K562 (cell line): ENCODE data around the gene DPEP2. TPM values are rescaled to one million over a fixed set of nuclear protein-coding genes. Genes with fewer than 3 reads are reported as not detected.

Experiments used
- ATAC-seq: fragments of 200-7000 bp; cut with Tn5 transposase; 3 replicates; pipeline ENCODE4 v1.9.1; 2020; ENCODE audit warnings: moderate library complexity
- BruUV-seq: library from RNA; stranded (reverse); fragments of 400-500 nt; replicated peaks from 2 replicates; lab custom pipeline; 2021; lab: Mats Ljungman, UMichigan
- CTCF ChIA-PET: fragments of 300-600 bp; formaldehyde crosslinking; extraction: SDS; loops from one replicate; lab custom pipeline; 2021; ENCODE audit warnings: low intra/inter-chr PET ratio; lab: Yijun Ruan, JAX
- POLR2A ChIA-PET: fragments of 300-600, 350-650 bp; sonication (Branson Sonifier 250); formaldehyde crosslinking; extraction: SDS; loops from one replicate; lab custom pipeline; 2021; ENCODE audit warnings: antibody characterized with exemption, inconsistent platforms; lab: Yijun Ruan, JAX
- DNase-seq, 4 experiments: peaks; one replicate each; pipeline versions ENCODE4 v3.0.0 to v3.0.0-alpha.2; 2011 to 2018; ENCODE audit warnings: low spot score in 3 of 4, mixed read lengths in 3 of 4; ENCODE audit errors: extremely low read depth in 1 of 4
- FAIRE-seq: peaks from 2 replicates; lab custom pipeline; 2011; peaks lifted over from hg19 to GRCh38; lab: Jason Lieb, UNC
- H2AFZ ChIP-seq: 2 replicates; pipeline ENCODE4 v1.6.0; 2011; ENCODE audit warnings: low read depth, low read length, control low read depth, inconsistent platforms
- H3K27ac ChIP-seq: fragments of 200-600 bp; 3 replicates; pipeline ENCODE4 v1.8.0; 2011; ENCODE audit warnings: low read depth, mild to moderate bottlenecking, control low read depth, inconsistent platforms, low read length, moderate library complexity, mixed read lengths; ENCODE audit errors: extremely low read depth
- H3K27me3 ChIP-seq, 2 experiments: fragments of 300-600 bp in 1 of 2; 2 replicates in 1 of 2; 3 replicates in 1 of 2; pipeline versions ENCODE4 v1.6.0 to v1.8.0; 2011; ENCODE audit warnings: inconsistent platforms in 2 of 2, low read length in 2 of 2, mild to moderate bottlenecking in 1 of 2, mixed read lengths in 1 of 2, moderate library complexity in 1 of 2; ENCODE audit not compliant: control insufficient read depth in 2 of 2, insufficient read depth in 2 of 2
- H3K36me3 ChIP-seq: fragments of 300-600 bp; 3 replicates; pipeline ENCODE4 v1.8.0; 2011; ENCODE audit warnings: mild to moderate bottlenecking, low read length, inconsistent platforms; ENCODE audit not compliant: control insufficient read depth, insufficient read depth
- H3K4me1 ChIP-seq, 2 experiments: fragments of 200-600 bp in 1 of 2; replicated peaks in 1 of 2; 2 replicates in 1 of 2; 3 replicates in 1 of 2; pipeline versions ENCODE4 v1.5.1 to v1.8.0; 2011; ENCODE audit warnings: inconsistent platforms in 2 of 2, low read length in 2 of 2, mild to moderate bottlenecking in 1 of 2, mixed read lengths in 1 of 2, moderate library complexity in 1 of 2; ENCODE audit not compliant: control insufficient read depth in 2 of 2, insufficient read depth in 2 of 2
- H3K4me2 ChIP-seq: 2 replicates; pipeline ENCODE4 v1.6.1; 2011; ENCODE audit warnings: low read length, control low read depth, inconsistent platforms, mixed read lengths; ENCODE audit not compliant: insufficient read depth
- H3K4me3 ChIP-seq: fragments of 200-600 bp; sonication (generic), shearing (Covaris generic); 2 replicates; pipeline ENCODE4 v1.5.1; 2016; ENCODE audit warnings: control low read depth, inconsistent platforms
- H3K79me2 ChIP-seq: fragments of 200-600 bp; 3 replicates; pipeline ENCODE4 v1.8.0; 2011; ENCODE audit warnings: low read length, inconsistent platforms; ENCODE audit not compliant: control insufficient read depth, insufficient read depth
- H3K9ac ChIP-seq, 2 experiments: 2 replicates each; pipeline versions ENCODE4 v1.6.0 to v1.6.1; 2011; ENCODE audit warnings: low read depth in 2 of 2, low read length in 2 of 2, control low read depth in 1 of 2, inconsistent platforms in 1 of 2, mild to moderate bottlenecking in 1 of 2, mixed read lengths in 1 of 2; ENCODE audit not compliant: insufficient read depth in 1 of 2
- H3K9me1 ChIP-seq: one replicate; pipeline ENCODE4 v1.6.0; 2011; ENCODE audit warnings: inconsistent platforms, mild to moderate bottlenecking, low read length, moderate library complexity; ENCODE audit not compliant: control insufficient read depth, insufficient read depth
- H3K9me3 ChIP-seq: replicated peaks from 2 replicates; pipeline ENCODE4 v1.5.1; 2011; ENCODE audit warnings: low read depth, low read length, inconsistent platforms; ENCODE audit not compliant: control insufficient read depth, insufficient read depth
- H4K20me1 ChIP-seq: replicated peaks from 2 replicates; pipeline ENCODE4 v1.6.1; 2011; ENCODE audit warnings: low read length, inconsistent platforms, mixed read lengths; ENCODE audit not compliant: control insufficient read depth, insufficient read depth
- ETS1 ChIP-seq: conservative IDR thresholded peaks from 2 replicates; pipeline ENCODE4 v1.6.1; 2011; ENCODE audit warnings: low read depth, mild to moderate bottlenecking, low read length; ENCODE audit not compliant: control insufficient read depth
- ETS2 ChIP-seq: IDR thresholded peaks from 2 replicates; pipeline ENCODE4 v1.6.1; 2016; ENCODE audit warnings: borderline replicate concordance, missing genetic modification characterization, mild to moderate bottlenecking, moderate library complexity, missing compliant biosample characterization; ENCODE audit not compliant: poor library complexity, severe bottlenecking
- ETV1 ChIP-seq: fragments of 450-650 bp; conservative IDR thresholded peaks from 2 replicates; pipeline ENCODE4 v1.6.1; 2016; ENCODE audit warnings: missing genetic modification characterization, control low read depth, low read depth, missing compliant biosample characterization
- KDM5B ChIP-seq: fragments of 200-600 bp; sonication (generic); IDR thresholded peaks from 2 replicates; pipeline ENCODE4 v1.6.1; 2012; ENCODE audit warnings: low read depth, mild to moderate bottlenecking, moderate library complexity, low read length, control low read depth, inconsistent platforms; ENCODE audit not compliant: insufficient replicate concordance
- NFIC ChIP-seq: fragments of 450-650 bp; IDR thresholded peaks from 2 replicates; pipeline ENCODE4 v1.6.1; 2017; ENCODE audit warnings: mild to moderate bottlenecking, inconsistent platforms
- NR2C1 ChIP-seq, 2 experiments: fragments of 450-650 bp; IDR thresholded peaks; 2 replicates each; pipeline ENCODE4 v1.6.1; 2017; ENCODE audit warnings: mild to moderate bottlenecking in 2 of 2, antibody characterized with exemption in 1 of 2, inconsistent platforms in 1 of 2, missing compliant biosample characterization in 1 of 2, missing genetic modification characterization in 1 of 2
- THRB ChIP-seq: fragments of 450-650 bp; formaldehyde crosslinking; conservative IDR thresholded peaks from 2 replicates; pipeline ENCODE4 v1.4.0; 2022; ENCODE audit warnings: mild to moderate bottlenecking, missing genetic modification characterization
- ZBTB2 ChIP-seq: fragments of 450-650 bp; IDR thresholded peaks from 2 replicates; pipeline ENCODE4 v1.6.1; 2016; ENCODE audit warnings: antibody characterized with exemption
- ZNF12 ChIP-seq: sonication (generic); formaldehyde crosslinking; IDR thresholded peaks from 2 replicates; pipeline ENCODE4 v1.4.0; 2020; ENCODE audit warnings: mild to moderate bottlenecking, missing genetic modification reagents
- ZNF316 ChIP-seq: fragments of 450-650 bp; IDR thresholded peaks from 2 replicates; pipeline ENCODE4 v1.6.1; 2016
- WGBS: fragments of 100-300 bp; shearing (Covaris generic); methylation state at CpG from one replicate; pipeline ENCODE4 v1.1.6; 2016; ENCODE audit warnings: low coverage, mixed read lengths; ENCODE audit not compliant: insufficient coverage; ENCODE audit errors: missing lambda C conversion rate; 5-methylcytosine and 5-hydroxymethylcytosine counted together
- in situ Hi-C: fragments of 300-500 bp; cut with MboI; formaldehyde crosslinking; loops from 4 replicates; pipeline ENCODE4 v1.15.0; 2018; ENCODE audit warnings: inconsistent platforms, mixed read lengths
- intact Hi-C: fragments of 100-400 bp; cut with micrococcal nuclease; formaldehyde crosslinking; loops from 2 replicates; pipeline ENCODE4 v1.14.2; 2022
- polyA plus RNA-seq, 8 experiments: library from polyadenylated mRNA; depleted of rRNA in 4 of 8; stranded (reverse) in 5 of 8; unstranded in 3 of 8; fragments of >200 nt; fragmentation: Nextera tagmentation in 2 of 8; fragmentation: Illumina TruSeq in 1 of 8; extraction: Ambion mirVana in 2 of 8; extraction: Trizol in 1 of 8; gene quantifications; 2 replicates each; pipeline versions ENCODE4 v1.2.1 to v1.2.3, GENCODE V29; 2011 to 2014; ENCODE audit warnings: inconsistent platforms in 1 of 8, missing spikeins in 1 of 8
- total RNA-seq, 7 experiments: library from RNA; depleted of rRNA in 6 of 7; stranded (reverse); fragments of >200 nt in 6 of 7; fragmentation: Illumina TruSeq in 2 of 7; extraction: Trizol in 2 of 7; gene quantifications; 2 replicates each; pipeline versions ENCODE4 v1.2.1 to v1.2.3, GENCODE V29; 2011 to 2021; ENCODE audit warnings: low replicate concordance in 1 of 7

The DPEP2 gene
- total and polyA plus RNA-seq, 9 of the 15 experiments (the other 6 are each of a cell fraction or from before 2014, with no cell fraction given), result 0.14 to 1.2 (median 0.38) TPM

- Histone ChIP-seq H2AFZ (no peak overlapping the region), H3K27me3 (no peaks in the 10 kb centered on the region)
- no peak for ATAC-seq
- no peak for FAIRE-seq
- no peak for DNase-seq
- POLR2A ChIA-PET, result interaction anchor here (1.0 to 1.4 kb wide), 2 partner anchors 9 to 12 kb away, joined by 3 to 4 read pairs; no protein-coding TSS in a partner anchor
- no peak for TF ChIP-seq ETV1 (tag)
- no peak for TF ChIP-seq KDM5B
- no peak for TF ChIP-seq ZNF316
- no peak for TF ChIP-seq THRB (CRISPR knock-in tag)
- TF ChIP-seq NFIC, result no peak
- no peak for TF ChIP-seq ETS2
- TF ChIP-seq NR2C1 (IDR thresholded peaks at IDR 0.05), result no peak
- no peak for TF ChIP-seq NR2C1 (tag; IDR thresholded peaks at IDR 0.05)
- TF ChIP-seq ZNF12 (CRISPR knock-in tag), result no peak
- no peak for TF ChIP-seq ZBTB2
- TF ChIP-seq ETS1, result no peak
- TF ChIP-seq, all 486 proteins: peak for 0
- Histone ChIP-seq H3K79me2 (no peaks in the 10 kb centered on the region), H3K4me2 (no peak overlapping the region), H3K36me3 (peaks cover 30% of the 10 kb centered on the region), H3K9me3 (no peaks in the 10 kb centered on the region), H3K27ac (no peak overlapping the region), H3K9me1 (no peaks in the 10 kb centered on the region), H3K4me1 (peaks cover 2 to 9% of the 10 kb centered on the region in 2 experiments; a peak in 2 of 5 replicates), H3K9ac (no peak overlapping the region; a peak in 1 of 4 replicates), H3K4me3 (no peak overlapping the region), H4K20me1 (no peaks in the 10 kb centered on the region; the same call in 1 of the 2 replicates)
- intact Hi-C loops (no loop called here), in situ Hi-C loops (no loop called here)
- 94% methylated on average over 2 of the region's 2 CpGs for WGBS
- no TSS peak for BruUV-seq
- CTCF ChIA-PET, result no interaction called here
Observed at GRCh38 chr16:68031951-68032350, 32.7 kb upstream of the DPEP2 start.
